Smooth muscle cell (in vitro differentiated cells): Measurements from ENCODE around the gene ARHGAP21. TPM values are rescaled to one million over a fixed set of nuclear protein-coding genes. Genes with fewer than 3 reads are reported as not detected.
"Not testable (repeated sequence)": the region's sequence is repeated elsewhere in the genome, so short reads cannot be mapped to it uniquely, and the experiment has no call there.

Experiments
- DNase-seq: peaks from one replicate; lab custom pipeline; 2025; ENCODE audit not compliant: unreplicated experiment; lab: John Stamatoyannopoulos, UW
- H2AFZ ChIP-seq: fragments of 200-600 bp; sonication (generic); 2 replicates; pipeline ENCODE4 v1.6.0; 2016; ENCODE audit warnings: antibody characterized with exemption, low read depth, mild to moderate bottlenecking
- H3F3A ChIP-seq: fragments of 200-600 bp; sonication (generic); 2 replicates; pipeline ENCODE4 v1.6.0; 2017; ENCODE audit warnings: antibody characterized with exemption, low read depth
- H3K27ac ChIP-seq: fragments of 200-600 bp; sonication (generic); 2 replicates; pipeline ENCODE4 v1.5.1; 2016; ENCODE audit warnings: low read depth, mild to moderate bottlenecking
- H3K27me3 ChIP-seq: fragments of 200-600 bp; sonication (generic); 2 replicates; pipeline ENCODE4 v1.6.1; 2016; ENCODE audit warnings: low read depth, mild to moderate bottlenecking
- H3K36me3 ChIP-seq: fragments of 200-600 bp; sonication (generic); 2 replicates; pipeline ENCODE4 v1.5.1; 2016; ENCODE audit warnings: low read depth
- H3K4me1 ChIP-seq: fragments of 200-600 bp; sonication (generic); 2 replicates; pipeline ENCODE4 v1.5.1; 2016; ENCODE audit warnings: low read depth
- H3K4me2 ChIP-seq: fragments of 200-600 bp; sonication (generic); 2 replicates; pipeline ENCODE4 v1.6.0; 2016; ENCODE audit warnings: mild to moderate bottlenecking
- H3K4me3 ChIP-seq: fragments of 200-600 bp; sonication (generic); 2 replicates; pipeline ENCODE4 v1.5.1; 2016; ENCODE audit warnings: mild to moderate bottlenecking
- H3K79me2 ChIP-seq: fragments of 200-600 bp; sonication (generic); 2 replicates; pipeline ENCODE4 v1.6.0; 2016; ENCODE audit warnings: low read depth, mild to moderate bottlenecking
- H3K9ac ChIP-seq: fragments of 200-600 bp; sonication (generic); 2 replicates; pipeline ENCODE4 v1.6.0; 2016; ENCODE audit warnings: low read depth
- H3K9me3 ChIP-seq: fragments of 200-600 bp; sonication (generic); replicated peaks from 2 replicates; pipeline ENCODE4 v1.5.1; 2016; ENCODE audit warnings: low read depth
- H4K20me1 ChIP-seq: fragments of 200-600 bp; sonication (generic); 2 replicates; pipeline ENCODE4 v1.6.0; 2016; ENCODE audit warnings: low read depth
- WGBS: methylation state at CpG from one replicate; pipeline ENCODE4 v1.1.7; 2016; ENCODE audit warnings: low lambda C conversion rate; 5-methylcytosine and 5-hydroxymethylcytosine counted together
- polyA plus RNA-seq: library from polyadenylated mRNA; unstranded; fragments of >200 nt; fragmentation: Nextera tagmentation; extraction: Ambion mirVana; gene quantifications from 2 replicates; pipeline ENCODE4 v1.2.1, GENCODE V29; 2016
- total RNA-seq: library from RNA; depleted of rRNA; stranded (reverse); fragments of >200 nt; gene quantifications from 2 replicates; pipeline ENCODE4 v1.2.3, GENCODE V29; 2014
- TF ChIP-seq, protein P1 (sequence below): fragments of 200-600 bp; sonication (generic); IDR thresholded peaks from 2 replicates; pipeline ENCODE4 v1.5.1; 2017; ENCODE audit warnings: borderline replicate concordance, mild to moderate bottlenecking, antibody characterized with exemption; ENCODE audit not compliant: insufficient read depth, poor library complexity, severe bottlenecking

ARHGAP21 gene
- total and polyA plus RNA-seq, 2 experiments from 2014 or later, result 8.9 to 59.1 TPM

DNA sequence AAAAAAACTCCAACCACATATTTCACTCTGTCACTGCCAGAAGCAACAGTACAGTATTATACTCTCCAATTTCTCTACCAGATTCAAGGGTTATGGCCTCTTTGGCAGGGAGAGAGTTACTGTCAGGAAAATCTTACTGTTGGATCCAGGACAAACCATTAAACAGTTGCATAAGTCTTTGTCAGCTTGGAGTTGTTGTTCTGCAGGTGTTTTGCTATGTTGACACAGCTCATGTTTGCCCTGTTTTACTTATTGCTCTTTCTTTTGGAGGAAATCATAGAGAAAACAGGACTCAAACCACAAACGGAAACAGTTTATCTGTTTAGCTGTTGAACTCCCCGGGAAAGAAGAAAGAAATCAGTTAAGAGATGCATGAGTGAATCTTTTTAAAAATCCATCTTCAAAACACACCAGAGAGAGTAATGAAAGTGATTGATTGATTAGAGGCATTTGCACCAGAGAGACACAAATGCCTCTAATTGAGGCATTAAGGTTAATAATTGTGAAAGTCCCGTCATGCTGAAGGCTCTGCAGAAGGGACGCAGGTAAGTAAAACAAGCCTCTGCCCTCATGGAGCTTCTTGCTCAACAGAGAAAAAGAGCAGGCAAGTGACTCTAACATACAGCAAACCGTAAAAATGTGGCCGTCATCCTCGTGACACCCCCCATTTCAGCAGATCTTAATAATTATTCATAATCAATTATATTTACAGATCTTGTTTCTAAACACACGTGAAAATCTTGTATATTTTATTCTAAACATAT is 38.7 kb upstream of the ARHGAP21 start:
- H3K4me1 ChIP-seq, result no peaks in the 10 kb centered on the region
- H3K9me3 ChIP-seq, result no peaks in the 10 kb centered on the region
- no peaks in the 10 kb centered on the region for H3K79me2 ChIP-seq
- no peaks in the 10 kb centered on the region for H3K36me3 ChIP-seq
- H3K9ac ChIP-seq, result no peak overlapping the region
- DNase-seq, result no peak
- TF ChIP-seq, protein P1, sequence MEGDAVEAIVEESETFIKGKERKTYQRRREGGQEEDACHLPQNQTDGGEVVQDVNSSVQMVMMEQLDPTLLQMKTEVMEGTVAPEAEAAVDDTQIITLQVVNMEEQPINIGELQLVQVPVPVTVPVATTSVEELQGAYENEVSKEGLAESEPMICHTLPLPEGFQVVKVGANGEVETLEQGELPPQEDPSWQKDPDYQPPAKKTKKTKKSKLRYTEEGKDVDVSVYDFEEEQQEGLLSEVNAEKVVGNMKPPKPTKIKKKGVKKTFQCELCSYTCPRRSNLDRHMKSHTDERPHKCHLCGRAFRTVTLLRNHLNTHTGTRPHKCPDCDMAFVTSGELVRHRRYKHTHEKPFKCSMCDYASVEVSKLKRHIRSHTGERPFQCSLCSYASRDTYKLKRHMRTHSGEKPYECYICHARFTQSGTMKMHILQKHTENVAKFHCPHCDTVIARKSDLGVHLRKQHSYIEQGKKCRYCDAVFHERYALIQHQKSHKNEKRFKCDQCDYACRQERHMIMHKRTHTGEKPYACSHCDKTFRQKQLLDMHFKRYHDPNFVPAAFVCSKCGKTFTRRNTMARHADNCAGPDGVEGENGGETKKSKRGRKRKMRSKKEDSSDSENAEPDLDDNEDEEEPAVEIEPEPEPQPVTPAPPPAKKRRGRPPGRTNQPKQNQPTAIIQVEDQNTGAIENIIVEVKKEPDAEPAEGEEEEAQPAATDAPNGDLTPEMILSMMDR, result no peak
- H3F3A ChIP-seq, result no peaks in the 10 kb centered on the region
- H3K4me3 ChIP-seq, result no peak overlapping the region
- WGBS, result 62% methylated on average over 8 of the region's 8 CpGs
- H2AFZ ChIP-seq, result peak overlapping the region; percentile 60
- H3K27ac ChIP-seq, result no peak overlapping the region
- no peak overlapping the region for H3K4me2 ChIP-seq
- no peaks in the 10 kb centered on the region for H3K27me3 ChIP-seq
- no peaks in the 10 kb centered on the region for H4K20me1 ChIP-seq

DNA sequence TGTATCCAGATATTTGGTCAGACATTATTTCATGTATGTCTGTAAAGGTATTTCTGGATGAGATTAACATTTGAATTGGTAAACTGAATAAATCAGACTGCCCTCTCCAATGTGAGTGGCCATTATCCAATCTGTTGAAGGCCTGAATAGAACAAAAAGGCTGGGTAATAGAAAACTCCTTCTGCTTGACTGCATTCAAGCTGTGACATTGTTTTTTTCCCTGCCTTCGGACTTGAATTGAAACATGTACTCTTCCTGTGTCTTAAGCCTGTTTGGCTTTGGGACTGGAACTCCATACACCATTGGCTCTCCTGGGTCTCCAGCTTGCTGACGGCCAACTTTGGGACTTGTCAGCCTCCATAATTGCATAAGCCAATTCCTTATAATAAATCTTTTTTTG is 36.0 kb upstream of the ARHGAP21 start:
- Histone ChIP-seq H3K4me2 (no peak overlapping the region), H3K4me1 (no peaks in the 10 kb centered on the region), H2AFZ (no peak overlapping the region), H4K20me1 (no peaks in the 10 kb centered on the region), H3K9me3 (no peaks in the 10 kb centered on the region), H3K79me2 (no peaks in the 10 kb centered on the region), H3K27me3 (no peaks in the 10 kb centered on the region), H3K9ac (no peak overlapping the region), H3F3A (no peaks in the 10 kb centered on the region), H3K4me3 (no peak overlapping the region), H3K27ac (no peak overlapping the region), H3K36me3 (no peaks in the 10 kb centered on the region)
- 95% methylated on average over 2 of the region's 2 CpGs for WGBS
- DNase-seq, result no peak
- TF ChIP-seq, protein P1, result no peak

DNA sequence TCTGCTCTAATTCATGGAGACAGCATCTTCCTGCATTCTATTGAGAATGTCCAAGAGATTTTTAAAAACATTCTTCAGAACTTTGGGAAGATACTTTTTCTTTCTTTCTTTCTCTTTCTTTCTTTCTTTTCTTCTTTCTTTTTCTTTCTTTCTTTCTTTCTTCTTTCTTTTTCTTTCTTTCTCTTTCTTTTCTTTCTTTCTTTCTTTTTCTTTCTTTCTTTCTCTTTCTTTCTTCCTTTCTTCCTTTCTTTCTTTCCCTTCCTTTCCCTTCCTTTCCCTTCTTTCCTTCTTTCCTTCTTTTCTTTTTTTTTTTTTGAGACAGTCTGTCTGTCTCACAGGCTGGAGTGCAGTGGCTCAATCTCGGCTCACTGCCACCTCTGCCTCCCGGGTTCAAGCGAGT is 34.6 kb upstream of the ARHGAP21 start:
- not testable (repeated sequence) for H3K9ac ChIP-seq, H3K4me2 ChIP-seq, H3K9me3 ChIP-seq, H3K36me3 ChIP-seq, DNase-seq, H3K27me3 ChIP-seq, H3K4me3 ChIP-seq, H3K4me1 ChIP-seq, H4K20me1 ChIP-seq, H2AFZ ChIP-seq, H3K27ac ChIP-seq, H3K79me2 ChIP-seq, H3F3A ChIP-seq
- 97% methylated on average over 3 of the region's 3 CpGs for WGBS

DNA sequence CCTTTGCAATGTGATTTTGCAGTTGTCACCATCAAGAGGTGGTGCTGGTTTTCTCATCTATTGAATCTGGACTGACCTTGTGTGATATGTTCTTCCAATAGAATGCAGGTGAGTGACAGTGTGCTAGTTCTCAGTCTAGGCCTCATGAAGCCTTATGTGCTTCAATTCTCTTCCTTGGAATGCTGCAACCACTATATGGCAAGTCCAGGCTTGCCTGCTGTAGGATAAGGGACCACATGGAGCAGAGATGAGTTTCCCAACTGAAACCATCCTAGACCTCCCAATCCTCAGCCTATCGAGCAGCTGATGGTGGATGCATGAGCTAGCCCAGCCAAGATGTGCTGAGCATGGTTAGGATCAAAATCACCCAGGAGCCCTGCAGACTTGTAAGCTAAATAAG is 32.6 kb upstream of the ARHGAP21 start:
- H2AFZ ChIP-seq, result no peak overlapping the region

More for the DNA sequence above, 32.6 kb upstream of the ARHGAP21 start:
- H3K27ac ChIP-seq, result no peak overlapping the region
- no peak overlapping the region for H3K9ac ChIP-seq
- no peaks in the 10 kb centered on the region for H3K36me3 ChIP-seq
- no peaks in the 10 kb centered on the region for H4K20me1 ChIP-seq
- H3F3A ChIP-seq, result no peaks in the 10 kb centered on the region
- 100% methylated on average over 1 of the region's 1 CpG for whole genome bisulfite sequencing
- H3K4me1 ChIP-seq, result no peaks in the 10 kb centered on the region
- H3K27me3 ChIP-seq, result no peaks in the 10 kb centered on the region
- DNase-seq, result no peak
- H3K4me2 ChIP-seq, result no peak overlapping the region
- no peaks in the 10 kb centered on the region for H3K79me2 ChIP-seq
- no peaks in the 10 kb centered on the region for H3K9me3 ChIP-seq
- TF ChIP-seq, protein P1, result no peak
- H3K4me3 ChIP-seq, result no peak overlapping the region
